Urothelium cell line (cell line): ENCODE data around the gene MAGEA9.
"Not testable (repeated sequence)": the region's sequence is repeated elsewhere in the genome, so short reads cannot be mapped to it uniquely, and the experiment has no call there.

Experiments used
- DNase-seq: peaks from one replicate; pipeline ENCODE4 v3.0.0; 2011; ENCODE audit warnings: low spot score, mixed read lengths
- FAIRE-seq: peaks from 2 replicates; lab custom pipeline; 2011; peaks lifted over from hg19 to GRCh38; lab: Jason Lieb, UNC

Gene MAGEA9

DNA sequence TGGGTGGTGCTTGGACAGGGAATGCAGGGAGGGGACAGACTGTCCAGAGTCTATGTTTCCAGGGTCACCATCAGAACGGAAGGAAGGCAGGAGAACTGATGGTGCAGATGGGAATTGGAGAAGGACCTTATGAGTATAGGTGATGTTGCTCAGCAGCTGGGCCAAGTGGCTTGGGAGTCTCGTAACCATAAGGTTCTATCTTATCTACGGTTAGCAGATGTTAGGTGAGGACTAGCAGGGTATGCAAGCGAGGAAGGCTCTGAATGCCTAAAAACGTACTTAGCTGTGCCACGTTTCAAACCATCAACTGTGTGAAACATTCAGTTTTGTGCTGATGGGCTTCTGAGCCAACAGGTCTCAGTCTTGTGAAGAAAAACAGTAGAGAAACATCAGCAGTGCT is 22.4 kb downstream of the MAGEA9 start:
- FAIRE-seq (no peak), DNase-seq (no peak)

DNA sequence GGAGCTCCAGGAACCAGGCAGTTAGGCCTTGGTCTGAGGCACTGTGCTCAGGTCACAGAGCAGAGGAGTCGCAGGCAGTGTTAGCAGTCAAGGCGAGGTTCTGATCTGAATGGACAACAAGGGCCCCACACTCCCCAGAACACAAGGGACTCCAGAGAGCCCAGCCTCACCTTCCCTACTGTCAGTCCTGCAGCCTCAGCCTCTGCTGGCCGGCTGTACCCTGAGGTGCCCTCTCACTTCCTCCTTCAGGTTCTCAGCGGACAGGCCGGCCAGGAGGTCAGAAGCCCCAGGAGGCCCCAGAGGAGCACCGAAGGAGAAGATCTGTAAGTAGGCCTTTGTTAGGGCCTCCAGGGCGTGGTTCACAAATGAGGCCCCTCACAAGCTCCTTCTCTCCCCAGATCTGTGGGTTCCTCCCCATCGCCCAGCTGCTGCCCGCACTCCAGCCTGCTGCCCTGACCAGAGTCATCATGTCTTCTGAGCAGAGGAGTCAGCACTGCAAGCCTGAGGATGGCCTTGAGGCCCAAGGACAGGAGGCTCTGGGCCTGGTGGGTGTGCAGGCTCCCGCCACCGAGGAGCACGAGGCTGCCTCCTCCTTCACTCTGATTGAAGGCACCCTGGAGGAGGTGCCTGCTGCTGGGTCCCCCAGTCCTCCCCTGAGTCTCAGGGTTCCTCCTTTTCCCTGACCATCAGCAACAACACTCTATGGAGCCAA is 26.2 kb downstream of the MAGEA9 start:
- DNase-seq (no peak), FAIRE-seq (no peak)

DNA sequence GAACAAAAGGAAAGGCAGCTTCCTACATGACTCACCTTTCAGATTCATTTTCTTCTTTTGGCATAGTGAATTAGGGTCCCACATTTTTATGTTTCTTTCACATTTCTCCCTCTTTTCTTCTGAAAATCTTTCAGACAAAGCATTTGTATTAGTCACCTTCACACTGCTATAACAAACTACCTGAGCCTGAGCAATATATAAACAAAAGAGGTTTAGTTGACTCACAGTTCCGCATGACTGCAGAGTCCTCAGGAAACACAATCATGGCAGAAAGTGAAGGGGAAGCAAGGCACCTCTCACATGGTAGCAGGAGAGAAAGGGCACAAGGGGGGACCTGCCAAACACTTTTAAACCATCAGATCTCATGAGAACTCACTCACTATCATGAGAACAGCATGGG is 36.9 kb downstream of the MAGEA9 start:
- DNase-seq (no peak), FAIRE-seq (no peak)

DNA sequence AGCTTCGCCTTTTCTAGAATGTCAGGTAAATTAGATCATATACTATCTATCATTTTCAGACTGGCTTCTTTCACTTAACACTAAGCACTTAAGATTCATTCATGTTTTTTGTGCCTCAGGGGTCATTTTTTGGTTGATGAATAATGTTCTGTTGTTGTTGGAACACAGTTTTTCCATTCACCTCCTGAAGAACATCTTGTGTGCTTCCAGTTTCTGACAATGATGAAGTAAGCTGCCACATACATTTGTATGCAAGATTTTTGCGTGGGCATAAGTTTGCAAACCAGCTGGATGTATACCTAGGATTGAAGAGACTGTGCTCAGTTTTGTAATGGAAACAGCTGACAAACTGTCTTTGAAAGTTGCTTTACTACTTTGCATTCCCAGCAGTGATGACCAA is 37.6 kb downstream of the MAGEA9 start:
- FAIRE-seq (no peak), DNase-seq (no peak)

DNA sequence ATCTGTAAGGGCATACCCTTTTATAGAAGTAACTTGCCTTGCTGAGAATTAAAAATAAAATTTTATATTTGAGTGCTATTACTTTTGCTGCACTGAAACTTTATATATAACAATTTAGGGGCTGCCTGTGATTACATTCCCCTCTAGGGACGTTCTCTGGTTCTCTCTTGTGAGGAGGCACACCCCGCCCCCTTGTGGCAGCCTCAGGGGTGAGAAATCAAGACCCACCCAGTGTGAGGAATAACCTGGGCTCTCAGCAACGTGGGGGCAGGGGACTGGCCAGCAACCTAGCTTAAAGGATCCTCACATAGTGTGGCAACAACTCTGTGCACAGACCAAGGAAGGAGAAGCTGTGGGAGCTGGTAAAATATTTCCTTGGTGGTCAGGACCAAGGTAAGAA is 43.7 kb downstream of the MAGEA9 start:
- FAIRE-seq (no peak), DNase-seq (no peak)

DNA sequence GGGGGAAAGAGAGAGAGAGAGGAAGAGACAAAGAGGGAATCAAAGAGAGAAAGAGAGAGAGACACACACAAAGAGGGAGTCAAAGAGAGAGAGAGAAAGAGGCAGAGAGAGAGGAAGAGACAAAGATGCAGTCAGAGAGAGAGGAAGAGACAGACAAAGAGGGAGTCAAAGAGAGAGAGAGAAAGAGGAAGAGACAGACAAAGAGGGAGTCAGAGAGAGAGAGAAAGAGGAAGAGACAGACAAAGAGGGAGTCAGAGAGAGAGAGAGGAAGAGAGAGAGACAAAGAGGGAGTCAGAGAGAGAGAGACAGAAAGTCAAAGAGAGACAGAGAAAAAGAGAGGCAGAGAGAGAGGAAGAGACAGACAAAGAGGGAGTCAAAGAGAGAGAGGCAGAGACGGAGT is 45.5 kb downstream of the MAGEA9 start:
- DNase-seq (no peak), FAIRE-seq (no peak)

GRCh38 chrX:149829751-149830191 is 48.0 kb downstream of the MAGEA9 start:
- FAIRE-seq, result no peak
- peak; percentile 3 for DNase-seq

GRCh38 chrX:149830192-149830873 is 48.6 kb downstream of the MAGEA9 start:
- FAIRE-seq (no peak), DNase-seq (peak; percentile 2)

DNA sequence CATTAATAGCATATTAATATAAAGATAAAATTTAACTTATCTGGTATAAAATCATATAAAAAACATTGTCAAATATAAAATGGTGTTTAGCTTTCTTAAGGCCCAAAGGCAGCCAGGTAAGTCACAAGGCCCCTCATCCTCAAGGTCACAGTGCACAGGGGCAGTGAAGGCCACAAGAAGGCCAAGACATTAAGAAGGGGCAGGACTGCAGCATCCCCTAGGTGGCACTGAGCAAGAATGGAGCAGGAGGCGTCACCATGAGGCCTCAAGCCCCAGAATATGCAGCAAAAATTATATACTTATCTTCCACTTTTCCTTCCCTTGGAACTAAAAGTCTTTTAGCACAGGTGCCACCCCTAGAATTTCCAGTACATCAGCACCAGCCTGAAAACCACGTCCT is 49.7 kb downstream of the MAGEA9 start:
- DNase-seq, result no peak

DNA sequence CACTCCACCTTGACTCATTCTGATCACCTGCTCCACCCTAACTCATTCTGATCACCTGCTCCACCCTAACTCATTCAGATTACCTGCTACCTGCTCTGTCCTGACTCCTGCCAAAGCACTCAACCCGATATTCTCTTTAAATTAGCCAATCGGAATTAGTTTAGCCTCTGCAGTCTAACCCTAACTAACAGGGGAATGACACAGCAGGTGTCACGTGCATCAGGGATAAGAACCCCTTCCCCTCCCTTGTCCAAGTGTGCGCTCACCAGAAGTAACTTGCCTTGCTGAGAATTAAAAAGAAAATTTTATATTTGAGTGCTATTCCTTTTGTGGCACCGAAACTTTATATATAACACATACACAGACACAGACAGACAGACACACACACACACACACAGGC is 55.0 kb downstream of the MAGEA9 start:
- not testable (repeated sequence) for FAIRE-seq, DNase-seq

More for the DNA sequence above, 49.7 kb downstream of the MAGEA9 start:
- no peak for FAIRE-seq

DNA sequence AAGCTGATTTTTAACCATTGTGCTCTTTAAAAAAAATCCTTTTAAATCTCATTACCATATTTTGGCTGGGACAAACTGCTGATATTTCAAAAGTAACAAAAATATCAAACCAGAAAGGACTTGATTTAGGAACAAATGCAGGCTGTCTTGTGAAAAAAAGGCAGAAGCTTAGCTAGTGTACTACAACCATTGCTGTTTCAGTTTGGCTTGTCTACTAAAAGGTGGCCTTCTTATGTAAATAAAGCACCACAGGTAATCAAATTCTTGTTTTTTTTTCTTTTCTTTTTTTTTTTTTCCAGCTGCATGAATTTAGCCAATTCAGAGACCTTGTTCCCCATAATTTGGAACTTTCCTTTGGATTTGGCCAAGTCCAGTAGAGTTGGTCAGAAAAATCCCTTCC is 55.4 kb downstream of the MAGEA9 start:
- no peak for DNase-seq
- FAIRE-seq, result no peak
